Measurements from ENCODE around the gene DCDC2.
"Not testable (repeated sequence)": the region's sequence is repeated elsewhere in the genome, so short reads cannot be mapped to it uniquely, and the experiment has no call there.

Gene DCDC2

GRCh38 chr6:24272148-24272547 lies 85.7 kb downstream of the DCDC2 start:
- DNase-seq (ENCODE audit: low read depth in 2 of 2, low spot score in 1 of 2), result no peak

GRCh38 chr6:24270011-24270410 lies 87.8 kb downstream of the DCDC2 start:
- DNase-seq (ENCODE audit: low read depth in 2 of 2, low spot score in 1 of 2), result no peak

GRCh38 chr6:24258214-24258613 lies 99.6 kb downstream of the DCDC2 start:
- DNase-seq (ENCODE audit: low read depth in 2 of 2, low spot score in 1 of 2), result not testable (repeated sequence)

- DNase-seq (ENCODE audit: low read depth in 2 of 2, low spot score in 1 of 2), result no peak
Measured at GRCh38 chr6:24257282-24257681, 100.6 kb downstream of the DCDC2 start.

- no peak for DNase-seq (ENCODE audit: low read depth in 2 of 2, low spot score in 1 of 2)
Measured at GRCh38 chr6:24255676-24256075, 102.2 kb downstream of the DCDC2 start.

- no peak for DNase-seq (ENCODE audit: low read depth in 2 of 2, low spot score in 1 of 2)
Measured at GRCh38 chr6:24253360-24253759, 104.5 kb downstream of the DCDC2 start.

- DNase-seq (ENCODE audit: low read depth in 2 of 2, low spot score in 1 of 2), result no peak
Measured at GRCh38 chr6:24252280-24252679, 105.6 kb downstream of the DCDC2 start.

- no peak for DNase-seq (ENCODE audit: low read depth in 2 of 2, low spot score in 1 of 2)
Measured at GRCh38 chr6:24251339-24251738, 106.5 kb downstream of the DCDC2 start.

GRCh38 chr6:24249926-24250325 lies 107.9 kb downstream of the DCDC2 start:
- DNase-seq (ENCODE audit: low read depth in 2 of 2, low spot score in 1 of 2), result no peak

GRCh38 chr6:24245275-24245674 lies 112.6 kb downstream of the DCDC2 start:
- DNase-seq (ENCODE audit: low read depth in 2 of 2, low spot score in 1 of 2), result no peak

GRCh38 chr6:24242924-24243323 lies 114.9 kb downstream of the DCDC2 start:
- no peak for DNase-seq (ENCODE audit: low read depth in 2 of 2, low spot score in 1 of 2)

- DNase-seq (ENCODE audit: low read depth in 2 of 2, low spot score in 1 of 2), result not testable (repeated sequence)
Measured at GRCh38 chr6:24241779-24242178, 116.1 kb downstream of the DCDC2 start.

GRCh38 chr6:24240943-24241342 lies 116.9 kb downstream of the DCDC2 start:
- DNase-seq (ENCODE audit: low read depth in 2 of 2, low spot score in 1 of 2), result no peak

GRCh38 chr6:24240380-24240928 lies 117.4 kb downstream of the DCDC2 start:
- no peak for DNase-seq (ENCODE audit: low read depth in 2 of 2, low spot score in 1 of 2)

- DNase-seq (ENCODE audit: low read depth in 2 of 2, low spot score in 1 of 2), result no peak
Measured at GRCh38 chr6:24238700-24239099, 119.2 kb downstream of the DCDC2 start.

GRCh38 chr6:24236779-24237178 lies 121.1 kb downstream of the DCDC2 start:
- not testable (repeated sequence) for DNase-seq (ENCODE audit: low read depth in 2 of 2, low spot score in 1 of 2)

GRCh38 chr6:24233813-24234442 lies 123.9 kb downstream of the DCDC2 start:
- no peak for DNase-seq (ENCODE audit: low read depth in 2 of 2, low spot score in 1 of 2)

- DNase-seq (ENCODE audit: low read depth in 2 of 2, low spot score in 1 of 2), result no peak
Measured at GRCh38 chr6:24231438-24231977, 126.4 kb downstream of the DCDC2 start.

- no peak for DNase-seq (ENCODE audit: low read depth in 2 of 2, low spot score in 1 of 2)
Measured at GRCh38 chr6:24229696-24230405, 128.0 kb downstream of the DCDC2 start.

GRCh38 chr6:24228681-24229255 lies 129.1 kb downstream of the DCDC2 start:
- DNase-seq (ENCODE audit: low read depth in 2 of 2, low spot score in 1 of 2), result no peak

GRCh38 chr6:24228123-24228522 lies 129.7 kb downstream of the DCDC2 start:
- DNase-seq (ENCODE audit: low read depth in 2 of 2, low spot score in 1 of 2), result no peak

- DNase-seq (ENCODE audit: low read depth in 2 of 2, low spot score in 1 of 2), result no peak
Measured at GRCh38 chr6:24227556-24227955, 130.3 kb downstream of the DCDC2 start.
